ENCODE results near the gene GNE.

- TF ChIP-seq CTCF (conservative IDR thresholded peaks at IDR 0.05; ENCODE audit: low read depth in 2 of 2) (no peak), ZNF114 (CRISPR knock-in tag; IDR thresholded peaks at IDR 0.05) (no peak), JUNB (IDR thresholded peaks at IDR 0.05; ENCODE audit: unreplicated experiment) (no peak), POLR2AphosphoS5 (IDR thresholded peaks at IDR 0.05; ENCODE audit: low read depth) (no peak), EZH2 (IDR thresholded peaks at IDR 0.05; ENCODE audit: low read depth, unreplicated experiment) (no peak), CREB1 (CRISPR knock-in tag; IDR thresholded peaks at IDR 0.05; ENCODE audit: low read depth) (no peak), EZH2phosphoT487 (IDR thresholded peaks at IDR 0.05; ENCODE audit: unreplicated experiment) (no peak), ZNF331 (CRISPR knock-in tag; IDR thresholded peaks at IDR 0.05; ENCODE audit: low read depth) (no peak), REST (IDR thresholded peaks at IDR 0.05; ENCODE audit: unreplicated experiment) (no peak), STAT1 (IDR thresholded peaks at IDR 0.05; ENCODE audit: unreplicated experiment) (no peak), ETS1 (IDR thresholded peaks at IDR 0.05) (no peak), ZNF462 (CRISPR knock-in tag; IDR thresholded peaks at IDR 0.05) (no peak), NANOG (IDR thresholded peaks at IDR 0.05; ENCODE audit: borderline replicate concordance) (no peak)
These were observed 31.7 kb upstream of the GNE start for GRCh38 chr9:36289836-36290435.

Data from GM23338 (cell line).